Measurements from ENCODE around the gene RHOD. TPM values are rescaled to one million over a fixed set of nuclear protein-coding genes. Genes with fewer than 3 reads are reported as not detected.
A peak's percentile ranks its signal among the peaks of the same experiment; 100 is the strongest.

RHOD gene
- total and polyA plus RNA-seq, 11 donors = 17.1 to 149 (median 54.0) TPM

DNA sequence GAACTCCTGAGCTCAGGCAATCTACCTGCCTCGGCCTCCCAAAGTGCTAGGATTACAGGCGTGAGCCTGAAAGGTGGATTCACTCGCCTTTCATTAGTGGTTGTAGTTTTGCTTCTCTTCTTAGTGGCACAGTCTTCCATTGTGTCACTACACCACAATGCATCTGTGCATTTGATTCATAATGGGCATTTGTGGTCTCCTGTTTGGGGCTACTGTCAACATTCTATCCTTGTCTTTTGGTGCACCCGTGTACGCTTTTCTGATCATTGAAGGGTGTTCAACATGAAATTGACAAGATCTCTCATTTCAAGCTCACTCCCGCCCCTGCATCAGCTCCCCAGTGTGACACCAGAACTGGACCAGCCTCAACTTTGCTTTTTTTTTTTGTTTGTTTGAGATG is 35.7 kb upstream of the RHOD start:
- TF ChIP-seq POLR2A (IDR thresholded peaks at IDR 0.05) = no peak
- TF ChIP-seq, protein P1, sequence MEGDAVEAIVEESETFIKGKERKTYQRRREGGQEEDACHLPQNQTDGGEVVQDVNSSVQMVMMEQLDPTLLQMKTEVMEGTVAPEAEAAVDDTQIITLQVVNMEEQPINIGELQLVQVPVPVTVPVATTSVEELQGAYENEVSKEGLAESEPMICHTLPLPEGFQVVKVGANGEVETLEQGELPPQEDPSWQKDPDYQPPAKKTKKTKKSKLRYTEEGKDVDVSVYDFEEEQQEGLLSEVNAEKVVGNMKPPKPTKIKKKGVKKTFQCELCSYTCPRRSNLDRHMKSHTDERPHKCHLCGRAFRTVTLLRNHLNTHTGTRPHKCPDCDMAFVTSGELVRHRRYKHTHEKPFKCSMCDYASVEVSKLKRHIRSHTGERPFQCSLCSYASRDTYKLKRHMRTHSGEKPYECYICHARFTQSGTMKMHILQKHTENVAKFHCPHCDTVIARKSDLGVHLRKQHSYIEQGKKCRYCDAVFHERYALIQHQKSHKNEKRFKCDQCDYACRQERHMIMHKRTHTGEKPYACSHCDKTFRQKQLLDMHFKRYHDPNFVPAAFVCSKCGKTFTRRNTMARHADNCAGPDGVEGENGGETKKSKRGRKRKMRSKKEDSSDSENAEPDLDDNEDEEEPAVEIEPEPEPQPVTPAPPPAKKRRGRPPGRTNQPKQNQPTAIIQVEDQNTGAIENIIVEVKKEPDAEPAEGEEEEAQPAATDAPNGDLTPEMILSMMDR (IDR thresholded peaks at IDR 0.05) = no peak
- no peak overlapping the region for H3K27ac ChIP-seq
- no peak overlapping the region for H3K4me3 ChIP-seq
- H3K9me3 ChIP-seq = no peaks in the 10 kb centered on the region
- no peak for DNase-seq
- peaks cover 0 to 21% (median 8%) of the 10 kb centered on the region in 12 donors for H3K4me1 ChIP-seq
- H3K36me3 ChIP-seq = no peaks in the 10 kb centered on the region
- no peak for ATAC-seq
- peaks cover 0 to 42% (median 13%) of the 10 kb centered on the region in 9 donors for H3K27me3 ChIP-seq
- WGBS, 4 donors = 88 to 94% (median 91%) methylated on average over 6 of the region's 6 CpGs
- intact Hi-C loops (cut with DNase I) = no loop called here

DNA sequence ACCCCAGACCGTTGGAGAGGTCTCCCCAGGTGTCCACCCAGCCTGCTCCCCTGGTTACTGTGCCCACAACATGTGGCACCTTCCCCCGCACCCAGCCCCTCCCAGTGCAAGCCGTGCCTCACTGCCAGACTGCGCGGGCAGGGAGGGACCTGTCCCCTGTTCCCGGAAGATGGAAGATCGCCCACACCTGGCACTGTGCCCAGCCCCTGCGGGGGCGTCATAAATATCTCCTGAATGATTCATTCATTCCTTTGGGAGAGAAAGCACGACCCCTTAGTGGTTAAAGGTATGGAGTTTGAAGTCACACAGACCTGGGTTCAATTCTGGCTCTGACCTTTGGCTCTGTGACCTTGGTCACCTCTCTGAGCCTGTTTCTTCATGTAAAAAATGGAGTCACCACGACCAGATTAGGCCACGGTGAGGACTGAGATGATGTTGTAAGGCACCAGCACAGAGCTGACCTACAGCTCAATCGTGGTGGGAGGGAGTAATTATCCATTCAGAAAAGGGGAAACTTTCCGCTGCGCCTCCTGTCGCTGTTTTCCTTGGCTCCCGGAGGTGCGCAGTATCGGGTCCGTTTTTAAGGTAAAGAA is 34.2 kb upstream of the RHOD start:
- no peak overlapping the region for H3K27ac ChIP-seq
- H3K4me1 ChIP-seq = peaks cover 0 to 21% (median 8%) of the 10 kb centered on the region in 12 donors
- H3K9me3 ChIP-seq = no peaks in the 10 kb centered on the region
- H3K36me3 ChIP-seq = no peaks in the 10 kb centered on the region
- no peak for TF ChIP-seq POLR2A (IDR thresholded peaks at IDR 0.05)
- TF ChIP-seq, protein P1 (IDR thresholded peaks at IDR 0.05) = no peak
- intact Hi-C loops (cut with DNase I) = no loop called here
- 16 to 21% (median 18%) methylated on average over 16 to 20 of the region's 20 CpGs for WGBS, 4 donors
- DNase-seq = peak in 1 of 5 donors; percentile 27
- H3K27me3 ChIP-seq = peaks cover 0 to 50% (median 13%) of the 10 kb centered on the region in 9 donors
- H3K4me3 ChIP-seq = peak overlapping the region in 10 of 12 donors; percentile 35 to 60 (median 44)
- ATAC-seq = peak; percentile 18 to 34 (median 28)

DNA sequence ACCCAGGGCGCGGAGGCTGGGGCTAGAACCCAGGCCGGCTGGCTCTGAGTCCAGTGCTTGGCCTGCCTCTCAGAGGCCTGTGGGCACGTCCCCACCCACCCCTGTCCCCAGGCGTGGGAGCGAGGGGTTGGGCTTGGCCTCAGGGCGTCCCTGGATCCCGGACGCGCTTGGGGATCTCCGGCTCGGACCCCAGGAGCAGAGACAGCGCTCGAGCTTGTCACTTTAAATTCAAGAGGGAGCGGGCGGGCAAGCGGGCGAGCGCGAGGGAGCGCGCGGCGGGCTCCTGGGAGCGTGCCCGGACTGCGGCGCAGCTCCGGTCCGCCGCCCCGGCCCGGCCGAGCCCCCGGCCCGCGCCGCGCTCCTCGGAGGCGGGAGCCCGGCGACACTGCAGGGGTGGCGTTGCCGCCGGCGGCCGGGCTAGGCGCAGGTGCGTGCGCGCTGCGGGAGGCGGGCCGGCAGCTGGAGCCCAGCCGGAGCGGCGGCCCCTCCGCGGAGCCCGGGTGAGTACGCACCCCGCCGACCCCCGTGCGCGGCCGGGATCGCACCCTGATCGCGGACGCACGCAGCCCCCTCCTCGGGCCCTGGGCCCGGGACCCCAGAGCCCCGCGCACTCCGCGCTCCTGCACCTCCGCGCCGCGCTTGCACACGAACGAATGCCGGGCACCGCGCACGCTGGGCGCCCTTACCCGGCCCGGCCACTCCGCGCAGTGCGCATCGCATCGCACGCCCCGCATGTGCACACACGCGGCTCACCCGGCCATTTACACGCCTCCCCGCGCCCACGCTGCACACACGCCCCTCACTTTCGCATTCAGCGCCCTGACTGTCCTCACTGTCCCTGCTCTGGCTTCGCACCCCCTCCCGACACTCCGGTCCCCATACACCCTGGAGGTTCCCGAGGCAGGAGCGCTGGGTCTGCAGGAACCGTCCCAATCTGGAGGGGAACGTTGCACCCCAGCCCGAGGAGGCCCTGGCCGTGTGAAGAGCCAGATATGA is 33.4 kb upstream of the RHOD start, which contains the start of gene SYT12:
SYT12 (plus strand) TSS at position 174 of the 996 bp plus-strand sequence. CDS start 7,011 bp downstream, outside the sequence.
- H3K4me1 ChIP-seq = peaks cover 0 to 21% (median 8%) of the 10 kb centered on the region in 12 donors
- TF ChIP-seq, protein P1 (IDR thresholded peaks at IDR 0.05) = no peak
- TF ChIP-seq POLR2A (IDR thresholded peaks at IDR 0.05) = no peak
- intact Hi-C loops (cut with DNase I) = no loop called here
- peak within 1 kb of the TSS in 10 of 12 donors; percentile 39 to 60 (median 46) for H3K4me3 ChIP-seq
- H3K27ac ChIP-seq = no peak within 1 kb of the TSS
- ATAC-seq = peak in 2 of 4 donors; percentile 40 to 56
- peak in 1 of 5 donors; percentile 39 for DNase-seq
- WGBS, 4 donors = 1 to 3% (median 2%) methylated on average over 56 to 118 of the region's 118 CpGs
- H3K27me3 ChIP-seq = peaks cover 0 to 50% (median 13%) of the 10 kb centered on the region in 9 donors
- no peaks in the 10 kb centered on the region for H3K9me3 ChIP-seq
- H3K36me3 ChIP-seq = no peaks in the 10 kb centered on the region

DNA sequence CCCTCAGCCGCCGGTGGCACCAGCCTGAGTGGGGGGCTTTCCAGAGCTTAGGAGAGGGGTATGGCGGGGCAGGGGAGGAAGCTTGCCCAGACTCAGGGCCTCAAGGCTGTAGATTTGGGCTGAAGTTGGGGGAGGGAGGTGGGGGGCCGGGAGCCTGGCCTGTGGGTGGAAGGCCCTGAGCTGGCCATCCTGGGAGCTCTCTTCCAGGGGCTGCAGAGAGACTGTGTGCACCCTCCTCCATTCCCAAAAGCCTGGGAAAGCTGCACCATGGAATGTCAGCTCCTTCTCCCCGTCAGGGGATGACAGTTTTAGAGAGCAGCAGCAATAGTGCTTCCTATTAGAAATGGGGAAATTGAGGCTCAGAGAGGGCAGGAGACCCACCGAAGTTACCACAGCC is 32.7 kb upstream of the RHOD start:
- Histone ChIP-seq H3K4me3 (peak overlapping the region in 6 of 12 donors; percentile 42 to 60 (median 54)), H3K36me3 (no peaks in the 10 kb centered on the region), H3K4me1 (peaks cover 0 to 21% (median 8%) of the 10 kb centered on the region in 12 donors), H3K27ac (no peak overlapping the region), H3K9me3 (no peaks in the 10 kb centered on the region), H3K27me3 (peaks cover 0 to 50% (median 13%) of the 10 kb centered on the region in 9 donors)
- TF ChIP-seq, protein P1 (IDR thresholded peaks at IDR 0.05) = no peak
- TF ChIP-seq POLR2A (IDR thresholded peaks at IDR 0.05) = no peak
- 38 to 62% (median 50%) methylated on average over 4 to 6 of the region's 6 CpGs for WGBS, 4 donors
- ATAC-seq = no peak
- intact Hi-C loops (cut with DNase I) = no loop called here
- DNase-seq = no peak
